Stimulated activated CD4-positive, alpha-beta T cell treated with anti-CD3 and anti-CD28 coated beads, Interleukin-15, amount 100 ng/mL, for 24 hours (primary cell): ENCODE results near the gene CST3.
A peak's percentile ranks its signal among the peaks of the same experiment; 100 is the strongest.
"Not testable (repeated sequence)": the region's sequence is repeated elsewhere in the genome, so short reads cannot be mapped to it uniquely, and the experiment has no call there.

Source experiments
- DNase-seq: peaks from one replicate; pipeline ENCODE4 v3.0.0-alpha.2; 2020

Gene CST3, protein sequence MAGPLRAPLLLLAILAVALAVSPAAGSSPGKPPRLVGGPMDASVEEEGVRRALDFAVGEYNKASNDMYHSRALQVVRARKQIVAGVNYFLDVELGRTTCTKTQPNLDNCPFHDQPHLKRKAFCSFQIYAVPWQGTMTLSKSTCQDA

DNA sequence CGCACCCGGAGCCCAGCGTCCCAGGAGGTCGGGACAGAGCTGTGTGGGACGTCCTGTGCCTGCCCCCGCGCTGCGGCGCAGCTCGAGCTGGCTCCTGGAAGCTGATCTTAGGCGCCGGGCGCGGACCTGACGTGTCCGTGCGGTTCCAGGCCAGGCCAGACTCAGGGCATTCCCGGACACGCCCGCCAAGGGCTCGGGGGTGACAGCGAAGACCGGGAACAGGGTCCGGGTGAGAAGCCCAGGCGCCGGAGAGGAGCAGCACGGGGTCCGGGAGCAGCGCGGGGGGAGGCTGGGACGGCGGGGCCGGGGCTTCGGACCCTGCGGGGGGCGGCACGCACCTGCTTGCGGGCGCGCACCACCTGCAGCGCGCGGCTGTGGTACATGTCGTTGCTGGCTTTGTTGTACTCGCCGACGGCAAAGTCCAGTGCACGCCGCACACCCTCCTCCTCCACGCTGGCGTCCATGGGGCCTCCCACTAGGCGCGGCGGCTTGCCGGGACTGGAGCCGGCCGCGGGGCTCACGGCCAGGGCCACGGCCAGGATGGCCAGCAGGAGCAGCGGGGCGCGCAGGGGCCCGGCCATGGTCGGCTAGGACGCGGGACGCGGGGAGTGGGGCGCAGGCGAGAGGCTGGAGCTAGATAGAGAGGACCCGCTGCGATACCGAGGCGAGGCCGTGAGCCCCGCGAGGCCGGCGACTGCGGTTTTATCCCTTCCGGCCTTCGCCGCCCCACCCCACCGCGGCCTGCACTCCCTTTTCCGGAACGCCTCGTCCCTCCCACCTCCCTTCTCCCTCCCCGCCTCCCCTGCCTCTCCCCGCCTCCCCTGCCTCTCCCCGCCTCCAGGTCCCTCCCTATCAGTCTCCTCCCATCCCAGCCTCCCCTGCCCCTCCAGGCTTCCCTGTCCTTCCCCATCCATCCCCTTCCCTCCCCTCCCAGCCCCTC is at the start of gene CST3:
CST3 (minus strand) TSS at position 674 of the 940 bp plus-strand sequence; CDS start at position 581, 93 bp downstream.
- DNase-seq, result peak; percentile 39

DNA sequence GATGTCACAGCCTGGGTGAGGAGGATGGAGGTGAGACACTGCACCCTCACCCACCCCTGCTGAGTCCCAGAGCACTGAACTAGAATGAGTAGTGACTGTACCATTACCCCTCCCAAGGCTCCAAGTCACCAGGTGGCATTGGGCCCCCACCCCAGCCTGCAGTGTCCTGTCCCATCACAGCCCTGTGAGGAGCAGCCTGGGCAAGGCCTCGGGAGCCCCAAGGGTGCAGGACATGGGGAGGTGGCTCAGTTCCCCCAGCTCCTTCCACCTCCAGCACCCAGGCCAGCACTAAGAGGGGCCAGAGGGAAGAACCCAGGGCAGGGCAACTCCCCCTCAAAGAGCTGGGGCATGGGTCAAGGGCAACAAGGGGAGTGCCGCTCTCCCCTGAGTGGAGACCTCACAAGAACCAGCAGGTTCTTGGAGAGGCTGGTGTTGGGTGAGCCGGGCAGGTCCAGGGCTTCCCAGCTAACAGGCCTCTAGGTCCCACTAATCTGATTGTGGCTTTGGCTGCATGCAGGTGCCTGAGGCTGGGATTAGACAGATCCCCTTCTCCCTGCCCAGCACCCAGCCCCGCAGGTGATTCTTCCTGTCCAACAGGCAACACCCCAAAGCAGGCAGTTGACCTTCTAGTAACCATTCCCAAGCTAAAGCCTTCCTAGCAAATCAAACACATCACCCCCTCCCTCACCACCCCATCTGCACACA is 48.4 kb upstream of the CST3 start:
- no peak for DNase-seq

DNA sequence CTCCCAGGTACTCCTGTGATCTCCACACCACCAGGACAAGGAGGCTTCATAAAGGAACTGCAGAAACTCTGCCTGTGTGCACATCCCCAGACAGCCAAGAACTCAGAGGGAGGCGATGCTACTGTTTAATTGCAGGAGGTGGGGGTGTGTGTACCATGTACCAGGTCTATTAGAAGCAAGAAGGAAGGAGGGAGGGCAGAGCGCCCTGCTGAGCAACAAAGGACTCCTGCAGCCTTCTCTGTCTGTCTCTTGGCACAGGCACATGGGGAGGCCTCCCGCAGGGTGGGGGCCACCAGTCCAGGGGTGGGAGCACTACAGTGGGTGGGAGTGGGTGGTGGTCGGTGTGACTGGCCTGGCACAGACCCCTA is 47.8 kb upstream of the CST3 start:
- DNase-seq, result not testable (repeated sequence)

DNA sequence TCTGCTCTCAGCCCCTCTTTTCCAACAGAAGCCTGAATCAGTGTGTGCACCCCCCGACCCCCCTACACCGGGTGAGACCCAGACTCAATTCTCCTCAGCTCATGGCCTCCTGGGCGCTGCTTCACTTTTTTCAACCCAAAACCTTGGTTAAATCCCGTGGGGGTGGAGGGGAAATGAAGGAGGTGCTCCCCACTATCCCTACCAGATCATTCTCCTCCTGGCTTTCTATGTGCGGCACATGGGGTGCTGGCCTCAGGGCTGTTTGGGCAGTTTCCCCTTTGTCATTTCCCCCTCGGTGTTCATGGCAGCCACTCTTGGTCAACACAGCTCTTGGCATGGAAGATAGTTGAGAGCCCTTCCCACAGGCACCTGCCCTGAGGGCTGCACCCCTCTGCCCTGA is 46.5 kb upstream of the CST3 start:
- no peak for DNase-seq

DNA sequence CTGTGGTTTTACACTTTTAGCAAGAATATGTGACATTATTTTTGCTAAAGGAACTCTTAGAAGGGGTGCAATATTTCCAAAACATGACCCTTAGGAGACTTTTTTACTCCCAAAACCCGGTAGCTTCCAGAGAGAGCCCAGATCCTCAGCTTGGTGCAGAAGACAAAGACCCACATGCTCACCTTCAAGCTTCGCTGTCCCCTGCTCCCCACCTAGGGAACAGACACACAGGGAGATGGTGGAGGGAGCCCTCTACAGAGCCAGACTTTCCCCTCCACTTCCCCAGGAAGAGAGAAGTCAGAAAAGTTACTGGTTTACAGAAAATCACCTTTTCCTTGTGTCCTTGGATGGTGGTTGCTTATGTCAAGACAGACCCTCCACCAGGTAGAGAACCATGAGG is 46.1 kb upstream of the CST3 start:
- DNase-seq, result no peak

DNA sequence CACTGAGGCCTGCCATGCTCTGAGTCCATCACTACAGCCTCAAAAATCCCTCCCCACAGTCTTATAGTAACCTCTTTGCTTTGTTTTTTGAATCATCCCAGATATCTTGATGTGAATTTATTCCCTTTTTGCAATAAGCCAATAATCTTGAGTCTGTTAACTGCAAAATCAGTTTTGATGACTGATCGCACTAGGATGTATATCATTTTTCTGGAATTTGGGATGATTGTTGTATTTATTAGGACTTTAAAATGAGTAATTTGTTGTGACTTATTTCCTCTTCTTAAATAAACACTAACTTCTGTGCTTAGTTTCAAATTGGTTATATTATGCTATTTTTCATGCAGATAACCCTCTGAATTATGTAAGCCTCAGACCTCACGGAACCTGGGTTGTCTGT is 45.5 kb upstream of the CST3 start:
- DNase-seq, result no peak

DNA sequence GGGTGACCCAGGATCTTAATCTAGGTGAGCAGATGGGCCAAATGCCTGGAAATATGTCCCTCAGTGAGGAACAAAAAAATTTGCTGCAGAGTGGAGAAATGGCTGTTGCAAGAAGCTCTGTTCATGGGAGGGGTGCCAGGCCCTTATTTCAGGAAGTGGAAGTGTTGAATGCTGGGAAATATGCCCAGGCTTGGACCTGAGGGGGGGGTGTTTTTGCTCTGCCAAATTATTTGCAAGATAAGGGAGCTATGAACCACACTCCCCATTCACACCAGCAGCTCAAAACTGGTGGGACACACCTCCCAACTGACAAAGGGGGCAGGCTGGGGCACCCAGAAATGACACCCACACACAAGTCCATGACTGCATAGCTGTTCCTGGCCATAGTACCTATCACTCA is 42.4 kb upstream of the CST3 start:
- DNase-seq, result no peak

DNA sequence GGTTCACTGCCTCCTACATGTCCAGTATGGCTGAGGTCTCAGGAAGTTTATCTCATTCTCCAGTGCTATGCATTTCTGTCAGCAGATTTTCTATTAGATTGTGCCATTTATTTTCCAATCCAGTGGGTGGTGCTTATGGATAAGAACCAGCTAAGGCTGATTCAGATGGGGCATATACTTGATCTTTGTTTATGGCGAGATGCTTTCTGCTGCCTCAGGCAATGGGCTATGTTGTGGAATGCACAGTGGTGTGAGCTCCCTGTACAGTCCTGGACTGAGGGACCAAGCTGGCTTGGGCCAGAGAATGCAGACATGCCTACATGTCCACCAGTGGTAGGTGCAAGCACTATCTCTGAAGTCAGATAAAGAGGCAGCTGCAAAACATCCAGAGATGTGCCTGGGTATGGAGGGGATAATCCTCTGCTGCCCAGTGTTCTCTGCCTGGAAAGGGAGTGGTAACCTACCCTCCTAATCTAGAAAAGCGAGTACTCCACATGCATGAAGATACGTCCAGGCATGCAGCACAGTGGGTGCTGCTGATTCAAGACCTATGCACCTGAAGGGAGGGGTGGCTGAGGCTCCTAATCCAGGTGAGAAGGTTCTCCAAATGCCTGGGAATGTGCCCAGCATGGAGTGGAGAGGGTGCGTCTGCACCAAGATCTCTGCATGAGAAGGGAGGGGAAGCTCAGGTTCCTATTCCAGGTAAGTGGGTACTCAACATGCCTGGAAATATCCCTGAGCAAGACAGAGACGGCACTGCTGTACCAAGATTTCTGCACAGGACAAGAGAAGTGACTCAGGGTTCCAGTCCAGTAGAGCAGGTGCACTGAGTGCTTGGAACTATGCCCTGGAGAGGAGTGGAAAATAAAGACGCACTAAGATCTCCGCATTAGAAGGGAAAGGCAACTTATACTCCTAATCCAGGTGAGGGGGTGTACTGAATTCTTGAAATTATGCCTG is 41.7 kb upstream of the CST3 start:
- no peak for DNase-seq

DNA sequence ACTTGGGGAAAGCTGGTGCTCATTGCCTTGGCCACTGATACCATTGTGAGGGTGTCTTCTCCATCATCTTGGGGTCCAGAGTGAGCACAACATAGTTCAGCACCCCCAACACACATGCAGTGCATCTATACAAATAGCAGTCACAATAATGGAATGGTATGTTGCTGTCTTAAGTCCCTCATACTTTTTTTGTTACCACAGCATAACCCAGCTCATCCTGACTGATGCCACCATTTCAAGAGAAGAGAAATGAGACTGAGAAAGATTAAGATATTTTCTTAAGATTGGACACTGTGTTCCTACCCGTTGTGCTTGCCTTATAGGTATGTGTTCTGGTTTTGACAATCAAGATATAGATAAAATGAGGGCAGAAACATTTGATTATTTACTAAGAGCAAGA is 35.5 kb upstream of the CST3 start:
- no peak for DNase-seq

DNA sequence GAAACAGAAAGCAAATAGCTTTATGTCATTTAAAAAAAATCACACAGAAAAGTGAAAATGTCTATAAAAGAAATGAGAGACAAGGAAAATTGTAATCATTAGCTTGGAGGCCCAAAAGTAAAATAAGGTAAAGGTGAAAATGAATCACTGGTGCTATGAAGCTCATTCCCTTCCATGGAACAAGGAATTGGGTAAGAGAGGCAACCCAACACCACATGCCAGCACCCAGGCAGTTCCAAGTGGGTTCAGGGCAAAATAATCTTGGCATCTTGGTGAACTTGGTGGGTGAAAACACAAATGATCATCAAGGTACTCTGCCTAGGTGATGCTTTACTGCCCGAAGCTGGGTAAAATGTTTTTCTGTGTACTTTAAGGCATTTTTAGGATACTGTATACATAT is 34.4 kb upstream of the CST3 start:
- DNase-seq, result no peak

DNA sequence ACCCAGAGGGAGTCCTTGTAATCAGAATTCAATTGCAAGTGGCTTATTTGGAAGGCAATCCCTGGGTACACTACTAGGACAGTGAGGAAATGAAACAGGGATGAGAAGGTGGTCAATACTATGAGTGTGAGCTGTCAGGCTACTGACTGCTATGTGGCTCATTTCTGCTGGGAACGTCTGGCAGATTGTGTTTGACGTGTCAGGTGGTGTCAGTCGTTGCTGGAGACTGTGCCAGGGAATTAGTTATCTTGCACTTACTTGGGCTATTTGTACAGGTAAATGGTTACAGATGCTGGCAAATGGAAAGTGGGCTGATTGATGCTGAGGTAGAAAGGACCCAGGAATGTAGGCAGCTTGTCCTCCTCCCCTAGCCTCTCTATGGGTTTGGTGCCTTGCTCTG is 33.7 kb upstream of the CST3 start:
- DNase-seq, result no peak

DNA sequence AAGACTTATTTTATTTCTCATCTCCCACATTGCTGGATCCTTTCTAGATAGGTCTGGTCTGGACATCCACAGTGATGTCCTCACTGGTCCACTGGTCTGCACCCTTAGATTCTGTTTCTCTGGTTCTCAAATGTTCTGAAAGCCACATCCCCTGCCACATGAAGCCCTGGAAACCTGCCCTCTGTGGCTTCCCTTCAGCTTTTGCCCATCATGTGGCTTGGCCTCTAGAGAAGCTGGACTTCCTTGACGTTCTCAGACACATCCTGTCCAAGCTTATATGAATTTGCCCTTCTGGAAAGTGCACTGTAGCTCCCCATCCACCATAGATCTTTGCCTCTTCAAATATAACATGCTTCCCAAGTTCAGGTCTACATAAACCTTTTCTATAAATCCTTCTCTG is 32.6 kb upstream of the CST3 start:
- no peak for DNase-seq

DNA sequence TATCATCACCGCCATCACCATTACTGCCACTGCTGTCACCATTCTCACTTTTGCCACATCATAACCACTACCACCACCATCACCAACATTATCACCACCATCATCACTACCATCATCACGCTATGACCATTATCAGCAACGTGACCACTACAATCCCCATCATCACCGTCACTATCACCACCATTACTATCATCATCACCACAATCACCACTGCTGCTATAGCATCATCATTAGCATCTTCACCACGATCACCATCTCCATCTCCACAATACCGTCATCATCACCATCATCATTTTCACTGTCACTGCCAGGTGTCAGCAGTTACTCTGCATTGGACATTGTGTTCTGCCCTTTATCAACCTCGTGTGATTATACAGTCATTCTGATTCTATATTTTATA is 32.1 kb upstream of the CST3 start:
- DNase-seq, result no peak

DNA sequence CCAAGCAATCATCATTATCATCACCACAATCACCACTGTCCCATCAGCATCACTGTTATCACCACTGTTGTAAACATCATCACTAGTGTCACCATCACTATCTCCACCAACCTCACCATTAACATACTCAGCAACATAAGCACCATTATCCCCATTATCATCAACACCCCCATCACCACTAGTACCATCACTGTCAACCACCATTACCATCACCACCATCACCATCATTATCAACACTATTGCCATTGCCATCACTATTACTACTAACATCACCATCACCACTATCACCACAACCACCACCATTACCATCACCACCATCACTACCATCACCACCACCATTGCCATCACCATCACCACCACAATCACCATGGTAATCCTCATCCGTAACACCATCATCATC is 31.6 kb upstream of the CST3 start:
- no peak for DNase-seq

DNA sequence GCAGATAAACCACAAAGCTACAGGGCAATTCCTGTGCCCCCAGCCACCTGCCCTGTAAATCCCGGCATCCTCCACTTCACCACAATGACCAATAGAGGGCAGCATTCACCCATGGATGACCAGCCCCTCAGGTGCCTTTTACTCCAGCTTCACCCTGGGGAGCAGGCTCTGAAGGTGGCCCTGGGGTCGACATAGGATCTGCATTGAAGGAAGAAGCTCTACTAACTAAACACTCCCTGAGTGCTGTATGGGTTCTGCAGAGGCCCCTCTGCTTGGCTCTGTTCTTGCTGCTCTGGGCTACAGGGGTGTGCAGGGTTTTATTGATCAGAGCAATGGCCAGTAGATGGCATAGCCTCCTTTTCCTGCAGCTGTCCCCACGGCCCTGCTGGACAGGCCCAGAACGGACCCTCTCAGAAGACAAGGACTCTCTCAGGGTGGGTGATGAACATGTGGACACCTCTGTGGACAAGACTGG is 30.8 kb upstream of the CST3 start:
- DNase-seq, result peak; percentile 46

DNA sequence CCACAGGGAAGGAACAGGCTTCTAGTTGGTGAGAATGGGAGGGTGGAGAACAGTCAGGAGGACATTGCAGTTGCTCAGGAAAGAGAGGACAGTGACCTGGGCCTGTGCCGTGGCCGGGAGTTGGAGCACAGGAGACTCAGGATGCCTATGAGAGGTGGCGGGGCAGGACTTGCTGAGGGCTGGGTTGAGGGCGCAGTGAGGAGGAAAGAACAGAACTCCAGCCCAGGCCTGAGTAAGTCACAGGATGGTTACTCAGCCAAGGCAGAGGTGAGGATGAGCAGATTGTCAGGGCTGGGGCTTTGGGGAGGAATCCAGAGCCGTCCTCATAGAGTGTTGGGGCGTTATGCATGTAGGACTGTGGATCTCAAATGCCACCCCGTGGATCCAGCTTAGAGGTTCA is 29.9 kb upstream of the CST3 start:
- DNase-seq, result no peak

DNA sequence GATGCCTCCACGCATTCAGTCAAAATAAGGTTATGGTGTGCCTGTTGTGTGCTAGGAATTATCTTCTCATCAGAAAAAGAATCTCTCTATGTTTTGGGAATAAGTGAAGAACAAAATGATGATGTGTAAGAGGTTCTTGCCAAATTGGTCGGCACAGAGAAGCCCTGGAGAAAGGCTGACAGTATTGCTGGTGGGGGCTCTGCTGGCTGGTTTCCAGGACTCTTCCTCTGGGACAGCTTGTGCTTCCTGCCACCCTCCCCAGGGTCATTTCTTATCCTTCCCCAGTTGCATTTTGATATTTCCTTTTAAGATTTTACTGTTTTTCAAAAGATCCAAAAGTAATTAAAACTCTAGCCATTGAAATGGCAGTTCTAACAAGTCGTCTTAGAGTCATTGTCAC is 28.9 kb upstream of the CST3 start:
- no peak for DNase-seq

DNA sequence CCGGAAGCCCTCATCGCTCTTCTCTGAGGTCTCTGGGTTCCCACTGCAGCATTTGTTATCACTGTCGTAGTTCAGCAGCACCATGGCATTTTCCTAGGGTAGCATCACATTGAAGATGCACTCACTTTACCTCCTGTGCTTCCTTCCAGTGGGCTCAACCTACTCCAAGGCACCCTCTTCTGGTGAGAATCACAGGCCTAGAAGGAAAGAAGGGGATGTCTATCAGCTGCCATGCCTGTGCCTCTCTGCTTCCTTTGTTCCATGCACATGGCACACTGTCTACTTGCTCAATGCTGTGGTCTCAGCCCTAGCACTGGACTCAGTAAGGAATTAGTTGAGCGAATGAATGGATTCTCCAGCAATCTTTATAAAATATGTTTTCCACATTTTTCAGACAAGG is 28.4 kb upstream of the CST3 start:
- no peak for DNase-seq

DNA sequence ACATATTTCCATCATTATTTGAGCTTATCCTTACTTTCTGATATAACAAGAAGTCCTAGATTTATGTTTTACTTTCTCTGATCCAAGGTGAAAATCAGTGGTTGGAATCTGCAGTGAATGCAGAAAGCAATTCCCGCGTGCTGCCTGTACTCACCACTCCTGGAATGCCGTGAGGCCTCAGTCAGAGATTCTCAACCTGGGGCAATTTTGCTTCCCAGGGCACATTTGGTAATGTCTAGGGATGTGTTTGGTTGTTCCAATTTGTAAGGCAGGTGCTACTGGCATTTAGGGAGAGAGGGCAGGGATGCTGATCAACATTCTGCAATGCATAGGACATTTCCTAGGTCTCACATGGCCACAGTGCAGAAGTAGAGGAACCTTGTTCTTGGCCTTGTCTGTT is 27.2 kb upstream of the CST3 start:
- DNase-seq, result no peak

DNA sequence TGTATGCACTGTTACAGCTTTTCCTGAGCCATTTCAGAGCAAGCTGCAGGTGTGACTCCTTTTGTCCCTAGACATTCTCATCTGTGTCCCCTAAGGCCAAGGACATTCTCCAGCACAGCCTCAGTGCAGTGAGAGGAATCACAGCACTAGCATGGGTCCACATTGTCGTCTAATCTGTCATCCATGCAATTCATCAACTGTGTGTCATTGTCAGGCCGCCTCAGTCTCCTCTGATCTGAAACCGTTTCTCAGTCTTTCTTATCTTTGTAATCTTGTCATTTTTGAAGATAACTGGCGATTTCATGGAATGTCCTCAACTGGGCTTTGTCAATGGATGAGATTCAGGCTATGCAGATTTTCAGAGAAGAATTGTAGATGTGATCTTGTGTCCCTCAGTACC is 26.3 kb upstream of the CST3 start:
- not testable (repeated sequence) for DNase-seq

DNA sequence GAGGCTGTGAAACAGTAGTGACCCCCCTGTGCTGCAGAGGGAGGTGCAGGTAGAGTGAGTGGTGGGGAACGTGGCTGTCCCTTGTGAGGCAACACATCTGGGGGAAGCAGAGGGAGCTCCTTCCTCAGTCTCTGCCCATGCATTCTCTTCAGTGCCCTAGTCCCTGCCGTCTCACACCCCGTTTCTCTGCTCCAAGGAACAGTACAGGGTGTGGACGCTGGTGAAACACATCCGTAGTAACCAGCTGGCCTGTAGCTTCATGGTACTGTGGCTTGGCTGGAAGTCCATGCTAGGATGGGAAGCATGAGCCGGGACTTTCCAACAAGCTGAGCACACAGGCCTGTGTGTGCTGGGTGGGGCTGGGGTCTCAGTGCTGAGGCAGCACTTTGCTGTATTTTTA is 25.4 kb upstream of the CST3 start:
- DNase-seq, result no peak

DNA sequence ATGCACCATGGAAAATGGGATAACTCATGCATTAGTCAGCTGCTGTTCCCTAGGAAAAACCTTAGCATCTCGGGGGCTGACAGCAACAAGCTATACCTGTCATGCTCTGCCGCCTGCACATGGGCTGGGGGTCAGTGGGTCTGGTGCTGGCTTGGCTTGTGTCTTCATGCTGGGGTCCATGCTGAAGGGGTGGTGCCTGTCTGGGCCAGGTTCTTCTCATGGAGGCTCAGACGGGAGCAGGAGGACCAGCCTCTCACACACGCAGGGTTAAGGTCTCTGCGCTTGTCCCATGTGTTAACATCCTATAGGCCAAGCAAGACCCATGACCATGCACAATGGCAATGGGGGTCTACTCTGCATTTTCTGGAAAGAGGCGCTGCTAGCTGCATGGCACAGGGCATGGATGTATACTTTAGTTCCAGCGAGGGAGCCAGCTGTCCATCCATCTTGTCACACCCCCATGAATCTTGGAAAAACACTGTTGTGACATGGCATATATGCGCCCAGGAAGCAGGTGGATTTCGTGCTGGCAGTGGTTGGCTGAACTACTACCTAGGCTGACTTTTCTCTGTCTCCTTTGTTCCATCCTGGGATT is 24.6 kb upstream of the CST3 start:
- no peak for DNase-seq
